H9 (cell line): ENCODE data around the gene ERI3. TPM values are rescaled to one million over a fixed set of nuclear protein-coding genes. Genes with fewer than 3 reads are reported as not detected.

Experiments
- DNase-seq: peaks from one replicate; pipeline ENCODE4 v3.0.0-alpha.2; 2017
- H2AFZ ChIP-seq: one replicate; pipeline ENCODE4 v1.6.1; 2013; ENCODE audit warnings: mild to moderate bottlenecking, low read length, control low read depth, moderate library complexity
- H2AK5ac ChIP-seq: 2 replicates; pipeline ENCODE4 v1.6.1; 2013; ENCODE audit warnings: low read length, control low read depth, mixed read lengths; ENCODE audit not compliant: insufficient read length
- H2BK120ac ChIP-seq: one replicate; pipeline ENCODE4 v1.6.1; 2013; ENCODE audit warnings: low read depth, mild to moderate bottlenecking, low read length, control low read depth, inconsistent platforms; ENCODE audit not compliant: poor library complexity, severe bottlenecking
- H2BK12ac ChIP-seq: 2 replicates; pipeline ENCODE4 v1.6.1; 2013; ENCODE audit warnings: low read length, control low read depth, mixed read lengths, low read depth; ENCODE audit not compliant: insufficient read length
- H2BK15ac ChIP-seq: 2 replicates; pipeline ENCODE4 v1.6.1; 2013; ENCODE audit warnings: low read depth, low read length, control low read depth
- H2BK20ac ChIP-seq: one replicate; pipeline ENCODE4 v1.6.1; 2013; ENCODE audit warnings: low read depth, mild to moderate bottlenecking, low read length, control low read depth, inconsistent platforms; ENCODE audit not compliant: poor library complexity, severe bottlenecking
- H2BK5ac ChIP-seq: 2 replicates; pipeline ENCODE4 v1.6.1; 2013; ENCODE audit warnings: low read length, control low read depth, mixed read lengths; ENCODE audit not compliant: insufficient read length
- H3K14ac ChIP-seq: 2 replicates; pipeline ENCODE4 v1.6.1; 2013; ENCODE audit warnings: low read length, control low read depth; ENCODE audit not compliant: insufficient read depth
- H3K18ac ChIP-seq: 2 replicates; pipeline ENCODE4 v1.6.1; 2013; ENCODE audit warnings: low read depth, mild to moderate bottlenecking, mixed read lengths, low read length, control low read depth; ENCODE audit not compliant: insufficient read length
- H3K23ac ChIP-seq: 2 replicates; pipeline ENCODE4 v1.6.1; 2013; ENCODE audit warnings: low read length, control low read depth, mixed read lengths, low read depth; ENCODE audit not compliant: insufficient read length
- H3K23me2 ChIP-seq: 2 replicates; pipeline ENCODE4 v1.6.1; 2013; ENCODE audit warnings: low read depth, mild to moderate bottlenecking, mixed read lengths, low read length, control low read depth; ENCODE audit not compliant: insufficient read length, poor library complexity, severe bottlenecking
- H3K27ac ChIP-seq: 2 replicates; pipeline ENCODE4 v1.5.1; 2013; ENCODE audit warnings: low read length, control low read depth, mixed read lengths, low read depth; ENCODE audit not compliant: insufficient read length
- H3K27me3 ChIP-seq: 2 replicates; pipeline ENCODE4 v1.6.1; 2013; ENCODE audit warnings: low read length, control low read depth, inconsistent platforms; ENCODE audit not compliant: insufficient read depth
- H3K4ac ChIP-seq: 2 replicates; pipeline ENCODE4 v1.6.1; 2013; ENCODE audit warnings: low read depth, mild to moderate bottlenecking, control low read depth, inconsistent platforms, low read length, moderate library complexity
- H3K4me1 ChIP-seq: 2 replicates; pipeline ENCODE4 v1.6.1; 2013; ENCODE audit warnings: low read length, control low read depth, inconsistent platforms; ENCODE audit not compliant: insufficient read depth
- H3K4me2 ChIP-seq: 2 replicates; pipeline ENCODE4 v1.6.1; 2013; ENCODE audit warnings: low read length, control low read depth, mixed read lengths; ENCODE audit not compliant: insufficient read length, insufficient read depth
- H3K56ac ChIP-seq: 2 replicates; pipeline ENCODE4 v1.6.1; 2013; ENCODE audit warnings: low read depth, mild to moderate bottlenecking, mixed read lengths, low read length, control low read depth; ENCODE audit not compliant: insufficient read length
- H3K79me1 ChIP-seq: 2 replicates; pipeline ENCODE4 v1.6.1; 2013; ENCODE audit warnings: low read depth, mild to moderate bottlenecking, moderate library complexity, low read length, control low read depth, inconsistent platforms; ENCODE audit not compliant: insufficient read depth, poor library complexity, severe bottlenecking
- H3K79me2 ChIP-seq: 2 replicates; pipeline ENCODE4 v1.6.1; 2013; ENCODE audit warnings: low read length, control low read depth, inconsistent platforms; ENCODE audit not compliant: insufficient read depth
- H3K9ac ChIP-seq: 2 replicates; pipeline ENCODE4 v1.6.1; 2013; ENCODE audit warnings: low read length, control low read depth, mixed read lengths; ENCODE audit not compliant: insufficient read length; ENCODE audit errors: extremely low read depth
- H3K9me3 ChIP-seq: one replicate; pipeline ENCODE4 v1.6.1; 2013; ENCODE audit warnings: low read depth, low read length, inconsistent platforms; ENCODE audit not compliant: control insufficient read depth
- H3T11ph ChIP-seq: one replicate; pipeline ENCODE4 v1.6.1; 2013; ENCODE audit warnings: mild to moderate bottlenecking, low read length, control low read depth, inconsistent platforms
- H4K20me1 ChIP-seq: one replicate; pipeline ENCODE4 v1.6.1; 2013; ENCODE audit not compliant: control insufficient read depth, insufficient read length, insufficient read depth
- H4K5ac ChIP-seq: 2 replicates; pipeline ENCODE4 v1.6.1; 2013; ENCODE audit warnings: low read depth, mild to moderate bottlenecking, mixed read lengths, low read length, control low read depth; ENCODE audit not compliant: insufficient read length
- H4K8ac ChIP-seq: replicated peaks from 2 replicates; pipeline ENCODE4 v1.6.1; 2013; ENCODE audit warnings: low read length, control low read depth, mixed read lengths, low read depth; ENCODE audit not compliant: insufficient read length
- H4K91ac ChIP-seq: 2 replicates; pipeline ENCODE4 v1.6.1; 2013; ENCODE audit warnings: low read depth, mild to moderate bottlenecking, moderate library complexity, mixed read lengths, low read length, control low read depth; ENCODE audit not compliant: insufficient read length
- H3K27ac Mint-ChIP-seq, 3 experiments: 2 replicates in 2 of 3; 3 replicates in 1 of 3; pipeline ENCODE4 v1.8.0; 2020 to 2021; ENCODE audit warnings: mixed read lengths in 3 of 3, mild to moderate bottlenecking in 1 of 3, moderate library complexity in 1 of 3
- H3K27me3 Mint-ChIP-seq: 2 replicates; pipeline ENCODE4 v1.8.0; 2021; ENCODE audit warnings: low read depth, mild to moderate bottlenecking, moderate library complexity, mixed read lengths
- H3K36me3 Mint-ChIP-seq, 3 experiments: 2 replicates in 2 of 3; 3 replicates in 1 of 3; pipeline ENCODE4 v1.8.0; 2020 to 2021; ENCODE audit warnings: low read depth in 3 of 3, mixed read lengths in 3 of 3; ENCODE audit not compliant: insufficient read depth in 1 of 3
- H3K4me1 Mint-ChIP-seq, 2 experiments: 2 replicates each; pipeline ENCODE4 v1.8.0; 2020; ENCODE audit warnings: mixed read lengths in 2 of 2
- H3K4me3 Mint-ChIP-seq, 2 experiments: 2 replicates in 1 of 2; 3 replicates in 1 of 2; pipeline ENCODE4 v1.8.0; 2020 to 2021; ENCODE audit warnings: mild to moderate bottlenecking in 2 of 2, mixed read lengths in 2 of 2, moderate library complexity in 1 of 2
- H3K9me3 Mint-ChIP-seq, 2 experiments: 2 replicates in 1 of 2; 3 replicates in 1 of 2; pipeline ENCODE4 v1.8.0; 2020; ENCODE audit warnings: mild to moderate bottlenecking in 2 of 2, mixed read lengths in 2 of 2, moderate library complexity in 1 of 2
- total RNA-seq: library from RNA; stranded (reverse); gene quantifications from 2 replicates; pipeline ENCODE4 v1.2.1, GENCODE V29; 2021
- TF ChIP-seq, protein P1 (sequence below): fragments of 200-600 bp; sonication (generic); conservative IDR thresholded peaks from 3 replicates; pipeline ENCODE4 v1.8.0; 2021; ENCODE audit warnings: antibody characterized with exemption, mild to moderate bottlenecking

The ERI3 gene
- total RNA-seq, 1 experiment from 2014 or later = 61.6 TPM

DNA sequence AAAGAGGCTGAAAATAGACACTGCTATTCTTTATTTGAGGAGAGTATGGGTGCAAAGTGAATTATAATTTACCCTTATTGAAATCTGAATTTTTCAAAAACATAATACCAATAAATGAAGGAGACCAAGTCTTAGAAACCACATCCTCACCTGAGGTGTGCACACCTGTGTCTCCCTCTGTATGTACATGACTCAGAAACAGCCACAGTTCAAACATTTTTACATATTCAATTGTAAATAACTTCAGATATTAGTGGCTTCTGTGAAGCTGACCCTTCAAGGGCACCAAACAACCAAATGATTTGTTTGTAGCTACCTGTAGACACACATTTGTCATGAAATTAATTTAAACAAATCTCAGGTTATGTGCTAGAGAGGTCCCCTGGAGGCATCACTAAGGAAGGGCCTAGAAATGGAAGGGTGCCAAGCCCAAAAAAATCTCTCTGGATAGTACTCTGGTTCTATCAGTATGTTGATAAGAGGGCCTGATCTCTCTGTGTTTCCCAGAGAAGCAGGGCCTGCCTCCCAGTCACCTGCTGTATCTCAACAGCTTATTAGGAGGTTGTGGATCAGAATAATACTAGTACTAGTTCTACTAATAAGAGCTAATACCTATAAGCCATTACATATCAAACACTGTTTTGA lies 28.1 kb downstream of the ERI3 start:
- no peak overlapping the region for H4K5ac ChIP-seq
- H3K27ac ChIP-seq = no peak overlapping the region
- H3K9me3 ChIP-seq = no peaks in the 10 kb centered on the region
- Mint-ChIP-seq H3K36me3 (peaks cover 3 to 15% (median 4%) of the 10 kb centered on the region in 3 experiments; a peak in 5 of 7 replicates), H3K4me3 (no peak overlapping the region), H3K4me1 (peaks cover 26 to 33% of the 10 kb centered on the region in 2 experiments), H3K9me3 (no peaks in the 10 kb centered on the region), H3K27ac (no peak overlapping the region; a peak in 1 of 7 replicates), H3K27me3 (no peaks in the 10 kb centered on the region)
- no peaks in the 10 kb centered on the region for H4K20me1 ChIP-seq
- no peaks in the 10 kb centered on the region for H3K79me1 ChIP-seq
- no peak overlapping the region for H2AK5ac ChIP-seq
- no peaks in the 10 kb centered on the region for H3K23me2 ChIP-seq
- no peak overlapping the region for H3K9ac ChIP-seq
- H2AFZ ChIP-seq = no peak overlapping the region
- no peak overlapping the region for H2BK20ac ChIP-seq
- no peak overlapping the region for H3K18ac ChIP-seq
- no peak overlapping the region for H2BK120ac ChIP-seq
- H3K79me2 ChIP-seq = no peaks in the 10 kb centered on the region
- no peak overlapping the region for H2BK5ac ChIP-seq
- no peak overlapping the region for H3K4ac ChIP-seq
- H3T11ph ChIP-seq = no peak overlapping the region
- H2BK12ac ChIP-seq = no peak overlapping the region
- DNase-seq = no peak
- no peak overlapping the region for H4K91ac ChIP-seq
- no peak overlapping the region for H3K4me2 ChIP-seq
- no peaks in the 10 kb centered on the region for H3K27me3 ChIP-seq
- H3K4me1 ChIP-seq = peaks cover 15% of the 10 kb centered on the region
- H3K56ac ChIP-seq = no peak overlapping the region
- no peak overlapping the region for H2BK15ac ChIP-seq
- H4K8ac ChIP-seq = no peak overlapping the region
- no peak overlapping the region for H3K23ac ChIP-seq
- H3K14ac ChIP-seq = no peak overlapping the region
- TF ChIP-seq, protein P1, sequence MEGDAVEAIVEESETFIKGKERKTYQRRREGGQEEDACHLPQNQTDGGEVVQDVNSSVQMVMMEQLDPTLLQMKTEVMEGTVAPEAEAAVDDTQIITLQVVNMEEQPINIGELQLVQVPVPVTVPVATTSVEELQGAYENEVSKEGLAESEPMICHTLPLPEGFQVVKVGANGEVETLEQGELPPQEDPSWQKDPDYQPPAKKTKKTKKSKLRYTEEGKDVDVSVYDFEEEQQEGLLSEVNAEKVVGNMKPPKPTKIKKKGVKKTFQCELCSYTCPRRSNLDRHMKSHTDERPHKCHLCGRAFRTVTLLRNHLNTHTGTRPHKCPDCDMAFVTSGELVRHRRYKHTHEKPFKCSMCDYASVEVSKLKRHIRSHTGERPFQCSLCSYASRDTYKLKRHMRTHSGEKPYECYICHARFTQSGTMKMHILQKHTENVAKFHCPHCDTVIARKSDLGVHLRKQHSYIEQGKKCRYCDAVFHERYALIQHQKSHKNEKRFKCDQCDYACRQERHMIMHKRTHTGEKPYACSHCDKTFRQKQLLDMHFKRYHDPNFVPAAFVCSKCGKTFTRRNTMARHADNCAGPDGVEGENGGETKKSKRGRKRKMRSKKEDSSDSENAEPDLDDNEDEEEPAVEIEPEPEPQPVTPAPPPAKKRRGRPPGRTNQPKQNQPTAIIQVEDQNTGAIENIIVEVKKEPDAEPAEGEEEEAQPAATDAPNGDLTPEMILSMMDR = no peak
